NCI-H526 (cell line): Measurements from ENCODE around the gene RAD51B.
A peak's percentile ranks its signal among the peaks of the same experiment; 100 is the strongest.
"Not testable (repeated sequence)": the region's sequence is repeated elsewhere in the genome, so short reads cannot be mapped to it uniquely, and the experiment has no call there.

Source experiments
- DNase-seq, 2 experiments: peaks; one replicate each; lab custom pipeline; 2025; lab: John Stamatoyannopoulos, UW

Gene RAD51B

GRCh38 chr14:68687746-68688145, 868.2 kb downstream of the RAD51B start:
- no peak for DNase-seq

GRCh38 chr14:68688872-68689371, 869.3 kb downstream of the RAD51B start:
- peak; percentile 32 to 46 for DNase-seq

- no peak for DNase-seq
Measured at GRCh38 chr14:68689511-68689910, 869.9 kb downstream of the RAD51B start.

GRCh38 chr14:68690089-68690958, 870.7 kb downstream of the RAD51B start:
- DNase-seq: no peak

- DNase-seq: no peak
Measured at GRCh38 chr14:68691031-68691791, 871.6 kb downstream of the RAD51B start.

GRCh38 chr14:68691792-68692118, 872.2 kb downstream of the RAD51B start:
- no peak for DNase-seq

- no peak for DNase-seq
Measured at GRCh38 chr14:68692216-68692615, 872.6 kb downstream of the RAD51B start.

- no peak for DNase-seq
Measured at GRCh38 chr14:68692916-68693771, 873.6 kb downstream of the RAD51B start.

- no peak for DNase-seq
Measured at GRCh38 chr14:68693926-68694325, 874.3 kb downstream of the RAD51B start.

- no peak for DNase-seq
Measured at GRCh38 chr14:68694516-68695235, 875.1 kb downstream of the RAD51B start.

- DNase-seq: no peak
Measured at GRCh38 chr14:68695326-68695768, 875.8 kb downstream of the RAD51B start.

- no peak for DNase-seq
Measured at GRCh38 chr14:68695856-68696255, 876.3 kb downstream of the RAD51B start.

- DNase-seq: no peak
Measured at GRCh38 chr14:68696266-68696665, 876.7 kb downstream of the RAD51B start.

GRCh38 chr14:68696721-68697495, 877.3 kb downstream of the RAD51B start:
- no peak for DNase-seq

- DNase-seq: not testable (repeated sequence)
Measured at GRCh38 chr14:68698773-68699172, 879.2 kb downstream of the RAD51B start.

GRCh38 chr14:68701001-68701741, 881.6 kb downstream of the RAD51B start:
- no peak for DNase-seq

GRCh38 chr14:68702135-68702534, 882.6 kb downstream of the RAD51B start:
- no peak for DNase-seq

- no peak for DNase-seq
Measured at GRCh38 chr14:68702578-68702977, 883.0 kb downstream of the RAD51B start.

- no peak for DNase-seq
Measured at GRCh38 chr14:68703093-68703492, 883.5 kb downstream of the RAD51B start.
